DND-41 (cell line): ENCODE results near the gene EIF4EBP3.

Experiments
- ATAC-seq: fragments of 200-7000 bp; cut with Tn5 transposase; 3 replicates; pipeline ENCODE4 v1.9.1; 2021; ENCODE audit warnings: low read depth; ENCODE audit not compliant: insufficient read depth
- DNase-seq: peaks from one replicate; pipeline ENCODE4 v3.0.0-alpha.2; 2020
- H2AFZ ChIP-seq: 2 replicates; pipeline ENCODE4 v1.6.0; 2012; ENCODE audit warnings: low read depth, low read length
- H3K27ac ChIP-seq: 2 replicates; pipeline ENCODE4 v1.5.1; 2012; ENCODE audit warnings: low read length, inconsistent platforms
- H3K27me3 ChIP-seq: fragments of 200-600 bp; sonication (generic); 2 replicates; pipeline ENCODE4 v1.6.0; 2012; ENCODE audit warnings: low read length, mild to moderate bottlenecking, inconsistent platforms; ENCODE audit not compliant: insufficient read depth, poor library complexity
- H3K36me3 ChIP-seq: 2 replicates; pipeline ENCODE4 v1.5.1; 2012; ENCODE audit warnings: low read length, inconsistent platforms; ENCODE audit not compliant: insufficient read depth
- H3K4me1 ChIP-seq: 2 replicates; pipeline ENCODE4 v1.5.1; 2012; ENCODE audit warnings: mild to moderate bottlenecking, low read length; ENCODE audit not compliant: insufficient read depth
- H3K4me2 ChIP-seq: 2 replicates; pipeline ENCODE4 v1.6.0; 2012; ENCODE audit warnings: mild to moderate bottlenecking, moderate library complexity, low read length, inconsistent platforms; ENCODE audit not compliant: insufficient read depth
- H3K4me3 ChIP-seq, 2 experiments: fragments of 200-600 bp in 1 of 2; shearing (Covaris generic) in 1 of 2; 2 replicates each; pipeline ENCODE4 v1.5.1; 2012 to 2016; ENCODE audit warnings: inconsistent platforms in 2 of 2, low read length in 2 of 2, mild to moderate bottlenecking in 2 of 2, low read depth in 1 of 2, moderate library complexity in 1 of 2
- H3K79me2 ChIP-seq: 2 replicates; pipeline ENCODE4 v1.6.0; 2012; ENCODE audit warnings: low read length, inconsistent platforms; ENCODE audit not compliant: insufficient read depth
- H3K9ac ChIP-seq: 2 replicates; pipeline ENCODE4 v1.6.0; 2012; ENCODE audit warnings: low read depth, mild to moderate bottlenecking, inconsistent platforms, low read length, moderate library complexity
- H3K9me3 ChIP-seq: 2 replicates; pipeline ENCODE4 v1.5.1; 2012; ENCODE audit warnings: low read length, moderate library complexity, mild to moderate bottlenecking, inconsistent platforms; ENCODE audit not compliant: insufficient read depth, severe bottlenecking
- H4K20me1 ChIP-seq: 2 replicates; pipeline ENCODE4 v1.6.0; 2012; ENCODE audit warnings: low read length; ENCODE audit not compliant: insufficient read depth
- EZH2 ChIP-seq: IDR thresholded peaks from 3 replicates; pipeline ENCODE4 v1.6.1; 2012; ENCODE audit warnings: borderline replicate concordance, low read depth, mild to moderate bottlenecking, moderate library complexity, low read length, inconsistent platforms; ENCODE audit not compliant: severe bottlenecking
- TF ChIP-seq, protein P1 (sequence below): IDR thresholded peaks from 2 replicates; pipeline ENCODE4 v1.5.1; 2012; ENCODE audit warnings: borderline replicate concordance, low read length, moderate library complexity, mild to moderate bottlenecking; ENCODE audit not compliant: poor library complexity, severe bottlenecking; ENCODE audit errors: extremely low read depth

EIF4EBP3 gene

DNA sequence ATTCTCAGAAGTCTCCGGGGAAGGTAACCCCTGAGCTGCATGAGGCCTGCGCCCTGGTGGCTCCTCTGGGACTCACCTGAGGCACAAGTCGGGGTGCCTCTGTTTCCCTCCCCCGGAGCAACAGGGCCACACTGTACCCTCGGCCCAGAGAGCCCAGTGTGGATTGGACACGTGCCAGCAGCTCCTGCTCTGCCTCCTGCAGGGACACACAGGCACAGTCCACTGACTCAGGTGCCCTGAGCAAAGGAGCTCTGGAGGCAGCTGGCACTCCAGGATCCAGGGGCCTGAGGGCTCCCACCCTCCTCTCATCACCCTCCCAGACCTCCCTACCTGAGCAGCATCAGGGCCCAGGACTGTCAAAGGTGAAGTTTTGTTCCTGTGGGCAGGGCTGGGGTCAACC, 46.7 kb downstream of the EIF4EBP3 start:
- Histone ChIP-seq H3K36me3 (no peaks in the 10 kb centered on the region), H3K79me2 (no peaks in the 10 kb centered on the region), H3K4me3 (no peak overlapping the region), H3K9me3 (no peaks in the 10 kb centered on the region), H3K4me1 (no peaks in the 10 kb centered on the region), H3K4me2 (no peak overlapping the region), H3K27ac (no peak overlapping the region), H3K9ac (no peak overlapping the region), H2AFZ (no peak overlapping the region), H3K27me3 (no peaks in the 10 kb centered on the region), H4K20me1 (no peaks in the 10 kb centered on the region)
- TF ChIP-seq, protein P1, sequence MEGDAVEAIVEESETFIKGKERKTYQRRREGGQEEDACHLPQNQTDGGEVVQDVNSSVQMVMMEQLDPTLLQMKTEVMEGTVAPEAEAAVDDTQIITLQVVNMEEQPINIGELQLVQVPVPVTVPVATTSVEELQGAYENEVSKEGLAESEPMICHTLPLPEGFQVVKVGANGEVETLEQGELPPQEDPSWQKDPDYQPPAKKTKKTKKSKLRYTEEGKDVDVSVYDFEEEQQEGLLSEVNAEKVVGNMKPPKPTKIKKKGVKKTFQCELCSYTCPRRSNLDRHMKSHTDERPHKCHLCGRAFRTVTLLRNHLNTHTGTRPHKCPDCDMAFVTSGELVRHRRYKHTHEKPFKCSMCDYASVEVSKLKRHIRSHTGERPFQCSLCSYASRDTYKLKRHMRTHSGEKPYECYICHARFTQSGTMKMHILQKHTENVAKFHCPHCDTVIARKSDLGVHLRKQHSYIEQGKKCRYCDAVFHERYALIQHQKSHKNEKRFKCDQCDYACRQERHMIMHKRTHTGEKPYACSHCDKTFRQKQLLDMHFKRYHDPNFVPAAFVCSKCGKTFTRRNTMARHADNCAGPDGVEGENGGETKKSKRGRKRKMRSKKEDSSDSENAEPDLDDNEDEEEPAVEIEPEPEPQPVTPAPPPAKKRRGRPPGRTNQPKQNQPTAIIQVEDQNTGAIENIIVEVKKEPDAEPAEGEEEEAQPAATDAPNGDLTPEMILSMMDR: no peak
- TF ChIP-seq EZH2: no peak
- DNase-seq (no peak), ATAC-seq (no peak)

- Histone ChIP-seq H3K4me2 (no peak overlapping the region), H3K4me3 (no peak overlapping the region)
These were observed 48.3 kb downstream of the EIF4EBP3 start for GRCh38 chr5:140595538-140596300.

DNA sequence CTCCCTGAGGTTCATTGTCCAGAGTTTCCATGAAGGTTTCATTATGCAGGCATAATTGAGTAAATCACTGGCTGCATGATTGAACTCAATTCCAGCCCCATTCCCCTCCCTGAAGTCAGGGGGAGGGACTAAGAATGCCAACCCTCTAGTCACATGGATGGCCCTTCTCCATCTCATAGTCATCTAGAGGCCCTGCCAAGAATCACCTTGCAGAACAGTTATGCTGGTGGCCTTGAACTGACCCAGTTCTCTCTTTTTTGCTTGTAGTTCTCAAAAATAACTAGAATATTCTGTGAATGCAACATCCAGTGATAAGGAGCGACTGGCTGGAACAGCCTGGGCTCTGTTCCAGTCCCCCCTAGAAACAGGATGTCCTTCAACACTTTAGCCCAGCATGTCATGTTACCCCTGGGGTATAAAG, 48.9 kb downstream of the EIF4EBP3 start:
- no peaks in the 10 kb centered on the region for H4K20me1 ChIP-seq
- H3K4me1 ChIP-seq: no peaks in the 10 kb centered on the region
- no peak overlapping the region for H3K4me3 ChIP-seq
- H3K9me3 ChIP-seq: no peaks in the 10 kb centered on the region
- no peak for TF ChIP-seq EZH2
- TF ChIP-seq, protein P1: no peak
- ATAC-seq: no peak
- H3K36me3 ChIP-seq: no peaks in the 10 kb centered on the region
- H2AFZ ChIP-seq: no peak overlapping the region
- H3K27me3 ChIP-seq: no peaks in the 10 kb centered on the region
- no peaks in the 10 kb centered on the region for H3K79me2 ChIP-seq
- no peak overlapping the region for H3K9ac ChIP-seq
- no peak for DNase-seq
- no peak overlapping the region for H3K4me2 ChIP-seq
- no peak overlapping the region for H3K27ac ChIP-seq

More at GRCh38 chr5:140595538-140596300, 48.3 kb downstream of the EIF4EBP3 start:
- TF ChIP-seq, protein P1: no peak
- TF ChIP-seq EZH2: no peak
- Histone ChIP-seq H3K79me2 (no peaks in the 10 kb centered on the region), H2AFZ (no peak overlapping the region), H3K27me3 (no peaks in the 10 kb centered on the region), H3K27ac (no peak overlapping the region), H3K36me3 (no peaks in the 10 kb centered on the region), H3K4me1 (no peaks in the 10 kb centered on the region), H3K9me3 (no peaks in the 10 kb centered on the region), H4K20me1 (no peaks in the 10 kb centered on the region), H3K9ac (no peak overlapping the region)
- no peak for ATAC-seq
- no peak for DNase-seq
